ENCODE measurements around the gene AK5.

DNA sequence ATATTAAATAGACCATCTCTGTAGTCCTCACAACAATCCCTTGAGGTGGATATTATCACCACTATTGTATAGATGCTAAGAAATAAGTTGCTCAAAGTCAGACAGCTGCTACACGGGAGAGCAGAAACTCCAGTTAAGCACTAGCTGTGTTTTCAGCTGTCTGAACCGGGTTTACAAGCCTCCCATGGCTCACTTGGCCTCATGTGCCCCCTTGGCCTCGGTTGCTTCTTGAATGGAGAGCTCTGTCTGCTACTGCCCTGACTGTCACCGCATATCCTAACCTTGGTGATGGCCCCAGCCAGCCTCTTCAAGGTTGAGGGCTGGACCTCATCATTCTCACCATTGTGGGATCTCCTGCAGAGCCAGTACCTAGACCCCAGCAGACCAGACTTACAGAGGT is 123.4 kb downstream of the AK5 start:
- TF ChIP-seq, protein P1, sequence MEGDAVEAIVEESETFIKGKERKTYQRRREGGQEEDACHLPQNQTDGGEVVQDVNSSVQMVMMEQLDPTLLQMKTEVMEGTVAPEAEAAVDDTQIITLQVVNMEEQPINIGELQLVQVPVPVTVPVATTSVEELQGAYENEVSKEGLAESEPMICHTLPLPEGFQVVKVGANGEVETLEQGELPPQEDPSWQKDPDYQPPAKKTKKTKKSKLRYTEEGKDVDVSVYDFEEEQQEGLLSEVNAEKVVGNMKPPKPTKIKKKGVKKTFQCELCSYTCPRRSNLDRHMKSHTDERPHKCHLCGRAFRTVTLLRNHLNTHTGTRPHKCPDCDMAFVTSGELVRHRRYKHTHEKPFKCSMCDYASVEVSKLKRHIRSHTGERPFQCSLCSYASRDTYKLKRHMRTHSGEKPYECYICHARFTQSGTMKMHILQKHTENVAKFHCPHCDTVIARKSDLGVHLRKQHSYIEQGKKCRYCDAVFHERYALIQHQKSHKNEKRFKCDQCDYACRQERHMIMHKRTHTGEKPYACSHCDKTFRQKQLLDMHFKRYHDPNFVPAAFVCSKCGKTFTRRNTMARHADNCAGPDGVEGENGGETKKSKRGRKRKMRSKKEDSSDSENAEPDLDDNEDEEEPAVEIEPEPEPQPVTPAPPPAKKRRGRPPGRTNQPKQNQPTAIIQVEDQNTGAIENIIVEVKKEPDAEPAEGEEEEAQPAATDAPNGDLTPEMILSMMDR (IDR thresholded peaks at IDR 0.05), result no peak
- TF ChIP-seq POLR2AphosphoS5 (IDR thresholded peaks at IDR 0.05) (no peak), EP300 (IDR thresholded peaks at IDR 0.05; ENCODE audit: low read depth) (no peak), POLR2A (IDR thresholded peaks at IDR 0.05) (no peak)

All from transverse colon (tissue), 4 donors.